Uterus (tissue), 4 donors: ENCODE measurements around the gene TRIM24. TPM values are rescaled to one million over a fixed set of nuclear protein-coding genes. Genes with fewer than 3 reads are reported as not detected.
"Not testable (repeated sequence)": the region's sequence is repeated elsewhere in the genome, so short reads cannot be mapped to it uniquely, and the experiment has no call there.

ENCODE experiments used
- DNase-seq, 2 donors: peaks; one replicate each; pipeline ENCODE4 v3.0.0-alpha.2; 2019 to 2020
- H3K27ac ChIP-seq, 2 donors: fragments of 200-600 bp; sonication (generic); 1 replicate in 1 of 2; 2 replicates in 1 of 2; pipeline ENCODE4 v1.5.1; 2016 to 2018
- H3K27me3 ChIP-seq, 2 donors: fragments of 200-600 bp; sonication (generic); one replicate each; pipeline ENCODE4 v1.5.1; 2018 to 2019; ENCODE audit warnings: control low read depth in 1 of 2
- H3K36me3 ChIP-seq, 2 donors: fragments of 200-600 bp; sonication (generic); one replicate each; pipeline ENCODE4 v1.5.1; 2019; ENCODE audit warnings: control low read depth in 1 of 2
- H3K4me1 ChIP-seq, 2 donors: fragments of 200-600 bp; sonication (generic); one replicate each; pipeline ENCODE4 v1.5.1; 2018 to 2019; ENCODE audit warnings: control low read depth in 1 of 2
- H3K4me3 ChIP-seq, 2 donors: fragments of 200-600 bp; sonication (generic); 1 replicate in 1 of 2; 2 replicates in 1 of 2; pipeline ENCODE4 v1.5.1; 2018 to 2019; ENCODE audit warnings: mild to moderate bottlenecking in 1 of 2
- H3K9me3 ChIP-seq, 2 donors: fragments of 200-600 bp; sonication (generic); one replicate each; pipeline ENCODE4 v1.5.1; 2019; ENCODE audit warnings: control low read depth in 1 of 2
- POLR2A ChIP-seq, 2 donors: fragments of 450-650 bp; IDR thresholded peaks; one replicate each; pipeline ENCODE4 v1.6.1; 2016; ENCODE audit warnings: antibody characterized with exemption in 2 of 2, mild to moderate bottlenecking in 1 of 2, moderate library complexity in 1 of 2
- intact Hi-C: fragments of 100-400 bp; cut with DNase I; formaldehyde crosslinking; loops from one replicate; pipeline ENCODE4 v1.15.1; 2023; ENCODE audit warnings: low total_unique reads
- total RNA-seq, 4 donors: library from RNA; depleted of rRNA in 3 of 4; stranded (reverse); fragments of >200 nt in 3 of 4; gene quantifications; one replicate each; pipeline versions ENCODE4 v1.1.0 to v1.2.4, GENCODE V29; 2014 to 2023
- TF ChIP-seq, protein P1 (sequence below), 4 experiments: fragments of 200-600 bp in 2 of 4; fragments of 450-650 bp in 2 of 4; sonication (generic) in 2 of 4; IDR thresholded peaks; one replicate each; pipeline ENCODE4 v1.5.1; 2016 to 2019; ENCODE audit warnings: antibody characterized with exemption in 4 of 4, mild to moderate bottlenecking in 2 of 4, moderate library complexity in 1 of 4
- donor health status: DM: yes; HTN: yes; CAD: no.

TRIM24 gene
- total RNA-seq, 4 donors from 2014 or later, result 5.9 to 20.6 (median 14.7) TPM

DNA sequence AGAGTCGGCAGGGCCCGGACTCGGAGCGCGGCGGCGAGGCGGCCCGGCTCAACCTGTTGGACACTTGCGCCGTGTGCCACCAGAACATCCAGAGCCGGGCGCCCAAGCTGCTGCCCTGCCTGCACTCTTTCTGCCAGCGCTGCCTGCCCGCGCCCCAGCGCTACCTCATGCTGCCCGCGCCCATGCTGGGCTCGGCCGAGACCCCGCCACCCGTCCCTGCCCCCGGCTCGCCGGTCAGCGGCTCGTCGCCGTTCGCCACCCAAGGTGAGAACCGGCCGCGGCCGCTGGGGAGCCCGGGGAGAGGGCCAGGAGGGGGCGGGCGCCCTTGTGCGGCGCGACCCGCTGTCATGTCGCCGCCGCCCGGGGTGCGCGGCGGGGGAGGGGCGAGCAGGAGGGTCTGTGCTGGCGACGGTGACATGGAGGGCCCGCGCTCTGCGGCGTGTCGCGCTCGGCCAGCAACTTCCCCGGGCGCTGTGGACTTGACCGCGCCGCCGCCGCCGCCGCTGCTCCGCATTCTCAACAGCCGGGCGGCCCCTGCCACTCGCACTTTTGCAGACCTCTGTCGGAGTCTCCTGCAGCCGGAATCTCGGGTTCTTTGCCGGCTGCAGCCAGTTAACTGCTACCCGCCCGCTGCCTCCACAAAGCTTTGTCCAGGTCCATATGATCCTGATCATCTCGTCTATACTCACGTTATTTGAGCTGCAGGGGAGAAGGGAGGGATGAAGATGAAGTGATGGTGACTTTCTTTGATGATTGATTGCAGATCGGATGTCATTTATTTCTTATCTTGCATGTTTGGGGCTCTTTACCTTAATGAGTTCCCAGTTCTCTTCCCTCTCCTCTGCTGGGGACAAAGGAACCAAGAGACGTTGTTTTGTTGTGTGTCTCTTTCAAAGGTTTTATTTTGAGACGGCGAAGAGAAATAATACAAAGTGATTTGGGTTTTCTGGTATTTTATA is 869 bp downstream of the TRIM24 start:
- no peaks in the 10 kb centered on the region for H3K27me3 ChIP-seq

DNA sequence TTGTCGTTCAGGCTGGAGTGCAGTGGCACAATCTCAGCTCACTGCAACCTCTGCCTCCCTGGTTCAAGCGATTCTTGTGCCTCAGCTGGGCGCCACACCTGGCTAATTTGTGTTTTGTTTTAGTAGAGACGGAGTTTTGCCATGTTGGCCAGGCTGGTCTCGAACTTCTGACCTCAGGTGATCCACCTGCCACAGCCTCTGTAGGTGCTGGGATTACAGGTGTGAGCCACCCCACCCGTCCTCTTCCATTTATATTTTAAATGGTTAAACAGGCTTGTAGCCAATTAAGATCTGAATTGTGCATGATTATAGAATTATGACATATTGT is 3.2 kb downstream of the TRIM24 start:
- not testable (repeated sequence) for H3K36me3 ChIP-seq

More for the DNA sequence above, 869 bp downstream of the TRIM24 start:
- intact Hi-C loops, result no loop called here
- Histone ChIP-seq H3K4me3 (peak overlapping the region; percentile 51 to 78), H3K4me1 (peaks cover 0 to 3% of the 10 kb centered on the region in 2 donors), H3K9me3 (no peaks in the 10 kb centered on the region), H3K27ac (peak overlapping the region; percentile 84 to 96), H3K36me3 (no peaks in the 10 kb centered on the region)
- peak; percentile 23 to 36 for DNase-seq
- TF ChIP-seq, protein P1, sequence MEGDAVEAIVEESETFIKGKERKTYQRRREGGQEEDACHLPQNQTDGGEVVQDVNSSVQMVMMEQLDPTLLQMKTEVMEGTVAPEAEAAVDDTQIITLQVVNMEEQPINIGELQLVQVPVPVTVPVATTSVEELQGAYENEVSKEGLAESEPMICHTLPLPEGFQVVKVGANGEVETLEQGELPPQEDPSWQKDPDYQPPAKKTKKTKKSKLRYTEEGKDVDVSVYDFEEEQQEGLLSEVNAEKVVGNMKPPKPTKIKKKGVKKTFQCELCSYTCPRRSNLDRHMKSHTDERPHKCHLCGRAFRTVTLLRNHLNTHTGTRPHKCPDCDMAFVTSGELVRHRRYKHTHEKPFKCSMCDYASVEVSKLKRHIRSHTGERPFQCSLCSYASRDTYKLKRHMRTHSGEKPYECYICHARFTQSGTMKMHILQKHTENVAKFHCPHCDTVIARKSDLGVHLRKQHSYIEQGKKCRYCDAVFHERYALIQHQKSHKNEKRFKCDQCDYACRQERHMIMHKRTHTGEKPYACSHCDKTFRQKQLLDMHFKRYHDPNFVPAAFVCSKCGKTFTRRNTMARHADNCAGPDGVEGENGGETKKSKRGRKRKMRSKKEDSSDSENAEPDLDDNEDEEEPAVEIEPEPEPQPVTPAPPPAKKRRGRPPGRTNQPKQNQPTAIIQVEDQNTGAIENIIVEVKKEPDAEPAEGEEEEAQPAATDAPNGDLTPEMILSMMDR (IDR thresholded peaks at IDR 0.05), result no peak
- TF ChIP-seq POLR2A (IDR thresholded peaks at IDR 0.05), result no peak

GRCh38 chr7:138465046-138465445 is 5.0 kb downstream of the TRIM24 start:
- intact Hi-C loops, result no loop called here
- Histone ChIP-seq H3K9me3 (no peaks in the 10 kb centered on the region), H3K27me3 (no peaks in the 10 kb centered on the region), H3K36me3 (no peaks in the 10 kb centered on the region), H3K4me1 (peaks cover 0 to 3% of the 10 kb centered on the region in 2 donors), H3K4me3 (no peak overlapping the region), H3K27ac (no peak overlapping the region)
- TF ChIP-seq, protein P1 (IDR thresholded peaks at IDR 0.05), result no peak
- no peak for TF ChIP-seq POLR2A (IDR thresholded peaks at IDR 0.05)
- no peak for DNase-seq

More for the DNA sequence above, 3.2 kb downstream of the TRIM24 start:
- H3K4me1 ChIP-seq, H3K27ac ChIP-seq, H3K9me3 ChIP-seq, DNase-seq, H3K4me3 ChIP-seq, H3K27me3 ChIP-seq, intact Hi-C loops: not testable (repeated sequence)

GRCh38 chr7:138466069-138466756 is 6.2 kb downstream of the TRIM24 start:
- intact Hi-C loops, H3K27me3 ChIP-seq, H3K36me3 ChIP-seq, H3K27ac ChIP-seq, H3K9me3 ChIP-seq, H3K4me1 ChIP-seq, DNase-seq, H3K4me3 ChIP-seq: not testable (repeated sequence)

DNA sequence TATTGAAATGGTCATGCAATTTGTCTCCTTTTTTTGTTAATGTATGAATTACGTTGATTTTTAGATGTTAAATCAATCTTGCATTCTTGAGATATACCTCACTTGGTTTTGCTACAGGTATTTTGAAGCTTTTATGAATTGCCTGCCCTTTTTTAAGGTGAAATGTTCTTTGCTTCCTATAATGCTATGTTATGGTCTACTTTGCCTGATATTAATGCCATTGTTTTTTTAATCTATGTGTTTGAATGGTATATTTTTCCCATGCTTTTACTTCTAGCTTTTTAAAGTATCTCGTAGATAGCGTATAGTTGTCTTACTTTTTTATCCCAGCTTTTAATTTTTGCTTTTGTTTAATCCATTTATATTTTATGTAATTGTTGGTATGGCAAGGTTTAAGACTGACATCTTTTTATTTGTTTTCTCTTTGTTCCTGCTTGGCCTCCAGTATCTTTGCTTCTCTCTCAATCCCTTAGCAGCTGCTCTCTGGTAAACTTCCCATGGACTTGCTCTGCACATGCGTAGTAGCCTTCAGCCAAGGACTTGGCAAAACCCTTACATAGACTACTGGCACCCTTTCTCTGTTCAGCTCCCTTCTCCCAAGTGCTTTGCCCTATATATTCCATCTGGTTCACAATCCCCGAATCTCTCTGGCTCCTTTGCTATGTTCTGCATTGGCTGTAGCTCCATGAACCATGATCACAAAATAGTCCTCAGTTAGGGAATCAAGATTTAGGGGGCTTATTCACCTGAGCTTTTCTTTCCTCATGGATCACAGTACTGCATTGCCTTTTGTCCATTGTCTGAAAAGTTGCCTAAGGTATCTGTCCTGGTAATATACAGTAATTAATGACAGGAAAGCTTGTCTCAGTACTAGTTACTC is 8.4 kb downstream of the TRIM24 start:
- Histone ChIP-seq H3K4me3 (no peak overlapping the region), H3K27ac (no peak overlapping the region), H3K27me3 (no peaks in the 10 kb centered on the region), H3K36me3 (no peaks in the 10 kb centered on the region), H3K9me3 (no peaks in the 10 kb centered on the region), H3K4me1 (no peaks in the 10 kb centered on the region)
- intact Hi-C loops, result no loop called here
- TF ChIP-seq POLR2A (IDR thresholded peaks at IDR 0.05), result no peak
- TF ChIP-seq, protein P1 (IDR thresholded peaks at IDR 0.05), result no peak
- DNase-seq, result no peak
